IMR-90 (cell line): ENCODE measurements around the gene PEX5.

ENCODE experiments used
- MAFK ChIP-seq: IDR thresholded peaks from 2 replicates; pipeline ENCODE4 v1.6.1; 2012; ENCODE audit warnings: low read depth, low read length, improper control_type of control experiment
- POLR2A ChIP-seq: IDR thresholded peaks from 2 replicates; pipeline ENCODE4 v1.6.1; 2012; ENCODE audit warnings: mild to moderate bottlenecking, low read depth, low read length
- RFX5 ChIP-seq: IDR thresholded peaks from 2 replicates; pipeline ENCODE4 v1.8.0; 2012; ENCODE audit warnings: low read depth, mild to moderate bottlenecking, low read length, moderate library complexity

- no peak for TF ChIP-seq POLR2A
- TF ChIP-seq RFX5 = no peak
- TF ChIP-seq MAFK = no peak
Observed at GRCh38 chr12:7190268-7191055, 976 bp downstream of the PEX5 start.
